ENCODE measurements around the gene HTR3B. TPM values are rescaled to one million over a fixed set of nuclear protein-coding genes. Genes with fewer than 3 reads are reported as not detected.
A peak's percentile ranks its signal among the peaks of the same experiment; 100 is the strongest.
"Not testable (repeated sequence)": the region's sequence is repeated elsewhere in the genome, so short reads cannot be mapped to it uniquely, and the experiment has no call there.

Gene HTR3B
- total and polyA plus RNA-seq, 2 donors (not counting 1 experiment from before 2014, with no cell fraction given), result not detected

DNA sequence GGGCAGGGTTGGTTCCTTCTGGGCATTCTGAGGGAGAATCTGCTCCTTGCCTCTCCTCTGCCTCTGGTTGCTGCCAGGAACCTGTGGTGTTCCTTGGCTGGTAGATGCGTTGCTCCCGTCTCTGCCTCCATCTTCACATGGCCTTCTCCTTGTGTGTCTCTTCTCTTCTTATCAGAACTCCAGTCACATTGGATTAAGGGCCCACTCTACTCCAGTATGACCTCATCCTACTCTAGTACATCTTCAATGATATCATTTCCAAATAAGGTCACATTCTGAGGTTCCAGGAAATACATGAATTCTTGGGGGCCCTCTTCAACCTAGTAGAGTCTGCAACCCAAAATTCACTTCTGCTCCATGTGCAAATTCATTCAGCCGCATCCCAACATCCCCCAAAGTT lies 33.3 kb downstream of the HTR3B start:
- H3K4me3 Mint-ChIP-seq, result no peak overlapping the region
- DNase-seq (no peak), ATAC-seq (ENCODE audit: low read depth) (no peak)
- H3K9ac ChIP-seq (ENCODE audit: low read length), result no peak overlapping the region
- intact Hi-C loops (cut with micrococcal nuclease), result no loop called here
- no peak overlapping the region for H3K4me2 ChIP-seq (replicated peaks; ENCODE audit: low read depth, low read length, poor library complexity, severe bottlenecking)
- TF ChIP-seq, protein P1, sequence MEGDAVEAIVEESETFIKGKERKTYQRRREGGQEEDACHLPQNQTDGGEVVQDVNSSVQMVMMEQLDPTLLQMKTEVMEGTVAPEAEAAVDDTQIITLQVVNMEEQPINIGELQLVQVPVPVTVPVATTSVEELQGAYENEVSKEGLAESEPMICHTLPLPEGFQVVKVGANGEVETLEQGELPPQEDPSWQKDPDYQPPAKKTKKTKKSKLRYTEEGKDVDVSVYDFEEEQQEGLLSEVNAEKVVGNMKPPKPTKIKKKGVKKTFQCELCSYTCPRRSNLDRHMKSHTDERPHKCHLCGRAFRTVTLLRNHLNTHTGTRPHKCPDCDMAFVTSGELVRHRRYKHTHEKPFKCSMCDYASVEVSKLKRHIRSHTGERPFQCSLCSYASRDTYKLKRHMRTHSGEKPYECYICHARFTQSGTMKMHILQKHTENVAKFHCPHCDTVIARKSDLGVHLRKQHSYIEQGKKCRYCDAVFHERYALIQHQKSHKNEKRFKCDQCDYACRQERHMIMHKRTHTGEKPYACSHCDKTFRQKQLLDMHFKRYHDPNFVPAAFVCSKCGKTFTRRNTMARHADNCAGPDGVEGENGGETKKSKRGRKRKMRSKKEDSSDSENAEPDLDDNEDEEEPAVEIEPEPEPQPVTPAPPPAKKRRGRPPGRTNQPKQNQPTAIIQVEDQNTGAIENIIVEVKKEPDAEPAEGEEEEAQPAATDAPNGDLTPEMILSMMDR (IDR thresholded peaks at IDR 0.05), result no peak
- no peak for TF ChIP-seq EZH2 (IDR thresholded peaks at IDR 0.05; ENCODE audit: borderline replicate concordance, insufficient read depth, low read depth, low read length, poor library complexity, severe bottlenecking)
- H3K4me1 Mint-ChIP-seq, result peaks cover 4% of the 10 kb centered on the region
- H3K36me3 ChIP-seq (replicated peaks in 1 of 2; ENCODE audit: control extremely low read depth in 1 of 2, control insufficient read depth in 1 of 2, extremely low read depth in 1 of 2, insufficient read depth in 2 of 2, low read length in 1 of 2), result no peaks in the 10 kb centered on the region
- no peaks in the 10 kb centered on the region for H3K79me2 ChIP-seq (ENCODE audit: control insufficient read depth, insufficient read depth, low read length)
- H3K27ac ChIP-seq (ENCODE audit: low read length in 2 of 2), result no peak overlapping the region
- no peak overlapping the region for H3K27ac Mint-ChIP-seq
- no peaks in the 10 kb centered on the region for H4K20me1 ChIP-seq (ENCODE audit: control insufficient read depth, insufficient read depth, low read length, poor library complexity, severe bottlenecking)
- no peaks in the 10 kb centered on the region for H3K9me3 ChIP-seq (ENCODE audit: control extremely low read depth in 1 of 3, control insufficient read depth in 2 of 3, insufficient read depth in 1 of 3, low read length in 2 of 3)
- no peak overlapping the region for H2AFZ ChIP-seq (ENCODE audit: insufficient read depth, low read depth, low read length, poor library complexity, severe bottlenecking)
- 50% methylated on average over 2 of the region's 3 CpGs for WGBS (ENCODE audit: insufficient coverage)
- H3K27me3 Mint-ChIP-seq, result no peaks in the 10 kb centered on the region
- peaks cover 0 to 18% of the 10 kb centered on the region in 2 donors for H3K4me1 ChIP-seq (ENCODE audit: control insufficient read depth in 2 of 2, insufficient read depth in 2 of 2, low read length in 2 of 2)
- H3K27me3 ChIP-seq (replicated peaks in 1 of 4; ENCODE audit: control extremely low read depth in 1 of 4, control insufficient read depth in 3 of 4, insufficient read depth in 4 of 4, low read length in 3 of 4), result peaks cover 0 to 3% (median 0%) of the 10 kb centered on the region in 4 experiments
- no peak overlapping the region for H3K4me3 ChIP-seq (ENCODE audit: control extremely low read depth in 1 of 5, extremely low read depth in 1 of 5, insufficient read depth in 1 of 5, low read depth in 2 of 5, low read length in 4 of 5)
- CTCF ChIA-PET, result no interaction called here
- POLR2A ChIA-PET, result no interaction called here
- no peaks in the 10 kb centered on the region for H3K9me3 Mint-ChIP-seq (ENCODE audit: insufficient read depth)

DNA sequence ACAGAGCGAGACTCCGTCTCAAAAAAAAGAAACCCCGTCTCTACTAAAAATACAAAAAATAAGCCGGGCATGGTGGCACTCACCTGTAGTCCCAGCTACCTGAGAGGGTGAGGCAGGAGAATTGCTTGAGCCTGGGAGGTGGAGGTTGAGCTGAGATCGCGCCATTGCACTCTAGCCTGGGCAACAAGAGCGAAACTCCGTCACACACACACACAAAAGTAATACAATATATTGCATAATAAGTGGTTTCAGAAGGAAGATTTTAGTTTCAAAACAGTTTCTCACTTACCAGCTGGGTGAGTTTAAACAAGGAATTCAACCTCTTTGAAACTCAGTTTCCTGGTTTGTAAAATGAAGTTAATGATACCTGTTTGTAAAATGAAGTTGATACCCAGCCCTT lies 37.7 kb downstream of the HTR3B start:
- H3K27ac ChIP-seq (ENCODE audit: low read length in 2 of 2), result no peak overlapping the region
- H3K9me3 Mint-ChIP-seq (ENCODE audit: insufficient read depth), result no peaks in the 10 kb centered on the region
- ATAC-seq (ENCODE audit: low read depth) (no peak), DNase-seq (no peak)
- H3K27me3 ChIP-seq (replicated peaks in 1 of 4; ENCODE audit: control extremely low read depth in 1 of 4, control insufficient read depth in 3 of 4, insufficient read depth in 4 of 4, low read length in 3 of 4), result no peaks in the 10 kb centered on the region
- no peak overlapping the region for H3K9ac ChIP-seq (ENCODE audit: low read length)
- H3K36me3 ChIP-seq (replicated peaks in 1 of 2; ENCODE audit: control extremely low read depth in 1 of 2, control insufficient read depth in 1 of 2, extremely low read depth in 1 of 2, insufficient read depth in 2 of 2, low read length in 1 of 2), result no peaks in the 10 kb centered on the region
- TF ChIP-seq, protein P1 (IDR thresholded peaks at IDR 0.05), result no peak
- TF ChIP-seq EZH2 (IDR thresholded peaks at IDR 0.05; ENCODE audit: borderline replicate concordance, insufficient read depth, low read depth, low read length, poor library complexity, severe bottlenecking), result no peak
- peak overlapping the region in 1 of 5 experiments; percentile 19 for H3K4me3 ChIP-seq (ENCODE audit: control extremely low read depth in 1 of 5, extremely low read depth in 1 of 5, insufficient read depth in 1 of 5, low read depth in 2 of 5, low read length in 4 of 5)
- peaks cover 15 to 46% of the 10 kb centered on the region in 2 donors for H3K4me1 ChIP-seq (ENCODE audit: control insufficient read depth in 2 of 2, insufficient read depth in 2 of 2, low read length in 2 of 2)
- ChIA-PET POLR2A (interaction anchor here (0.6 kb wide), 1 partner anchor 47 kb away, joined by 5 read pairs; no protein-coding TSS in a partner anchor), CTCF (no interaction called here)
- H4K20me1 ChIP-seq (ENCODE audit: control insufficient read depth, insufficient read depth, low read length, poor library complexity, severe bottlenecking), result no peaks in the 10 kb centered on the region
- H3K9me3 ChIP-seq (ENCODE audit: control extremely low read depth in 1 of 3, control insufficient read depth in 2 of 3, insufficient read depth in 1 of 3, low read length in 2 of 3), result no peaks in the 10 kb centered on the region
- H3K79me2 ChIP-seq (ENCODE audit: control insufficient read depth, insufficient read depth, low read length), result no peaks in the 10 kb centered on the region
- no peaks in the 10 kb centered on the region for H3K27me3 Mint-ChIP-seq
- H3K4me3 Mint-ChIP-seq, result no peak overlapping the region
- intact Hi-C loops (cut with micrococcal nuclease), result no loop called here
- WGBS (ENCODE audit: insufficient coverage), result no CpG with 5 or more reads among the region's 8 CpGs
- H3K4me2 ChIP-seq (replicated peaks; ENCODE audit: low read depth, low read length, poor library complexity, severe bottlenecking), result no peak overlapping the region
- H3K27ac Mint-ChIP-seq, result no peak overlapping the region
- no peak overlapping the region for H2AFZ ChIP-seq (ENCODE audit: insufficient read depth, low read depth, low read length, poor library complexity, severe bottlenecking)
- peaks cover 18% of the 10 kb centered on the region for H3K4me1 Mint-ChIP-seq

DNA sequence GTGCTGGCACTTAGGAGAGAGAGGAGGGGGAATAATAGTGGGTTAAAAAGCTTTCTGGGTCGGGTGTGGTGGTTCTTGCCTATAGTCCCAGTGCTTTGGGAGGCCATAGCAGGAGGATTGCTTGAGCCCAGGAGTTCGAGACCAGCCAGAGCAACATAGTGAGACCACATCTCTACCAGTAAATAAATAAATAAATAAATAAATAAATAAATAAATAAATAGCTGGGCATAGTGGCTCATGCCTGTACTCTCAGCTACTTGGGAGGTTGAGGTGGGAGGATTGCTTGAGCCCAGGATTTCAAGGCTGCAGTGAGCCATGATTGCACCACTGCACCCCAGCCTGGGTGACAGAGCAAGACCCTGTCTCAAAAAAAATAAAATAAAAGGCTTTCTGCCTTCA lies 41.6 kb downstream of the HTR3B start:
- H3K27ac ChIP-seq (ENCODE audit: low read length in 2 of 2); intact Hi-C loops (cut with micrococcal nuclease); H3K27me3 ChIP-seq (replicated peaks in 1 of 4; ENCODE audit: control extremely low read depth in 1 of 4, control insufficient read depth in 3 of 4, insufficient read depth in 4 of 4, low read length in 3 of 4); POLR2A ChIA-PET; DNase-seq; H2AFZ ChIP-seq (ENCODE audit: insufficient read depth, low read depth, low read length, poor library complexity, severe bottlenecking); H3K27ac Mint-ChIP-seq; H3K9me3 ChIP-seq (ENCODE audit: control extremely low read depth in 1 of 3, control insufficient read depth in 2 of 3, insufficient read depth in 1 of 3, low read length in 2 of 3); H3K9me3 Mint-ChIP-seq (ENCODE audit: insufficient read depth); H3K36me3 ChIP-seq (replicated peaks in 1 of 2; ENCODE audit: control extremely low read depth in 1 of 2, control insufficient read depth in 1 of 2, extremely low read depth in 1 of 2, insufficient read depth in 2 of 2, low read length in 1 of 2); H3K4me2 ChIP-seq (replicated peaks; ENCODE audit: low read depth, low read length, poor library complexity, severe bottlenecking); H3K79me2 ChIP-seq (ENCODE audit: control insufficient read depth, insufficient read depth, low read length); H4K20me1 ChIP-seq (ENCODE audit: control insufficient read depth, insufficient read depth, low read length, poor library complexity, severe bottlenecking); ATAC-seq (ENCODE audit: low read depth); H3K4me3 Mint-ChIP-seq; H3K9ac ChIP-seq (ENCODE audit: low read length); H3K27me3 Mint-ChIP-seq; H3K4me3 ChIP-seq (ENCODE audit: control extremely low read depth in 1 of 5, extremely low read depth in 1 of 5, insufficient read depth in 1 of 5, low read depth in 2 of 5, low read length in 4 of 5): not testable (repeated sequence)
- peaks cover 32% of the 10 kb centered on the region for H3K4me1 Mint-ChIP-seq
- peaks cover 26 to 58% of the 10 kb centered on the region in 2 donors for H3K4me1 ChIP-seq (ENCODE audit: control insufficient read depth in 2 of 2, insufficient read depth in 2 of 2, low read length in 2 of 2)
- CTCF ChIA-PET, result interaction anchor here (0.8 to 1.8 kb wide), 5 partner anchors 25 to 316 kb away, joined by 3 to 6 read pairs (median 3); no protein-coding TSS in a partner anchor
- no CpG with 5 or more reads among the region's 2 CpGs for WGBS (ENCODE audit: insufficient coverage)

Measured in B cell (primary cell).